ENCODE measurements around the gene COL26A1.

Gene COL26A1

DNA sequence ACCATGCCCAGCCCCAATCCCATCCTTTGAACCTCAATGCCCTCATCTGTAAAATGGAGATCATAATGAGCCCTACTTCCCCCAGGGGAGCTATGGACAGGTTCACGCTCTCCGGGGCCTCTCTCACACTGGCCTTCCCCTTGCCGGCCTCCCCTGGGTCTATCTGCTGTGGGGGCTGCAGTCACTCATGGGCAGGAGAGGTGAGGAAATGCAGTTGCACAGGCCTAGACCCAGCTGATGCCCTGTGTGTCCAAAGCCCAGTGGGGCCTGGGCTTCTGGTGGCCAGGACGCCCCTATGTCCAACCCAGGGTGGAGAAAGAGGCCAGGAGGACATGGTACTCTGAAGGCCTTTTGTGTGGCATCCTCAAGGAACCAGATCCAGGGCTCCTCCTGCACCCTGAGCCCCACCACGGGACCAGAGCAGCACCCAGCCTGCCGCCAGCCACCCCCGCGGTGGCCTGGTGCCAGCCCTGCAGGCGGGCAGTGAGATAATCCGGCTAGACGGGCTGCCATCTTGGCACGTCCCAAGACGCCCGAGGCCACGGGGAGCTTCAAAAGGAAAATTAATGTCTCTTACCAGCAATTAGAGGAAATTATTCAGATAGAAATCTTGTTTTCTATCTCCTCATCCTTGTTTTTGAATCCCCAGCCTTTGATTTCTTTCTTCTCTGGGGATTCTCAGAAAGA is 227.4 kb downstream of the COL26A1 start:
- Histone ChIP-seq H3K36me3 (ENCODE audit: control insufficient read depth, insufficient read depth, low read length) (no peaks in the 10 kb centered on the region), H3K27ac (ENCODE audit: low read depth, low read length, severe bottlenecking) (no peak overlapping the region), H3K4me3 (ENCODE audit: extremely low read depth, insufficient read depth, low read length, poor library complexity, severe bottlenecking) (no peak overlapping the region), H3K9me3 (ENCODE audit: control insufficient read depth, low read length) (no peaks in the 10 kb centered on the region), H3K4me1 (ENCODE audit: control insufficient read depth, insufficient read depth, low read length, poor library complexity, severe bottlenecking) (no peaks in the 10 kb centered on the region)
- WGBS, 2 experiments (ENCODE audit: insufficient coverage in 2 of 2): 80 to 83% methylated on average over 7 to 12 of the region's 15 CpGs

GRCh38 chr7:101590663-101591435 is 228.2 kb downstream of the COL26A1 start:
- 90 to 92% methylated on average over 14 to 18 of the region's 18 CpGs for WGBS, 2 experiments (ENCODE audit: insufficient coverage in 2 of 2)
- Histone ChIP-seq H3K36me3 (ENCODE audit: control insufficient read depth, insufficient read depth, low read length) (no peaks in the 10 kb centered on the region), H3K4me3 (ENCODE audit: extremely low read depth, insufficient read depth, low read length, poor library complexity, severe bottlenecking) (no peak overlapping the region), H3K9me3 (ENCODE audit: control insufficient read depth, low read length) (no peaks in the 10 kb centered on the region), H3K27ac (ENCODE audit: low read depth, low read length, severe bottlenecking) (no peak overlapping the region), H3K4me1 (ENCODE audit: control insufficient read depth, insufficient read depth, low read length, poor library complexity, severe bottlenecking) (no peaks in the 10 kb centered on the region)

GRCh38 chr7:101591504-101591903 is 228.8 kb downstream of the COL26A1 start:
- Histone ChIP-seq H3K27ac (ENCODE audit: low read depth, low read length, severe bottlenecking) (no peak overlapping the region), H3K9me3 (ENCODE audit: control insufficient read depth, low read length) (no peaks in the 10 kb centered on the region), H3K4me3 (ENCODE audit: extremely low read depth, insufficient read depth, low read length, poor library complexity, severe bottlenecking) (no peak overlapping the region), H3K4me1 (ENCODE audit: control insufficient read depth, insufficient read depth, low read length, poor library complexity, severe bottlenecking) (no peaks in the 10 kb centered on the region), H3K36me3 (ENCODE audit: control insufficient read depth, insufficient read depth, low read length) (no peaks in the 10 kb centered on the region)
- WGBS, 2 experiments (ENCODE audit: insufficient coverage in 2 of 2): 93 to 100% methylated on average over 1 to 2 of the region's 2 CpGs

DNA sequence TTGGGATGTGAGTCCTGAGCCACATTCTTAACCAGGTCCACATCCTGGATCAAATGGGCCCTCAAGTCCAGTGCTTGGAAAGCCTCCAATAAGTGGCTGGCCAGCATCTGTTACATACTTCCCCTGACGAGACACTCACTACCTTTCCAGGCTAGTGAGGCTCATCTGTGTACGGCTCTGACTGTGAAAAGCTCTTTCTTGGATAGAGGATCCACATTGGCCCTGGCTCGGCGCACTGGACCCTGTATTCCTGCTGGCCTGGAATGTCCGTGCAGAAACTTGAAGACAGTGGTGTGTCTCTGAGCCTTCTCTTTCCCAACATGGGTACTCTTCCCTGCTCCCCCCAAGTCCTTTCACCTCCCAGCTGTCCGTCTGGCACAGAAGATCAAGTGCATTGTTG is 230.9 kb downstream of the COL26A1 start:
- no peaks in the 10 kb centered on the region for H3K36me3 ChIP-seq (ENCODE audit: control insufficient read depth, insufficient read depth, low read length)
- H3K27ac ChIP-seq (ENCODE audit: low read depth, low read length, severe bottlenecking): no peak overlapping the region
- H3K4me3 ChIP-seq (ENCODE audit: extremely low read depth, insufficient read depth, low read length, poor library complexity, severe bottlenecking): no peak overlapping the region
- H3K4me1 ChIP-seq (ENCODE audit: control insufficient read depth, insufficient read depth, low read length, poor library complexity, severe bottlenecking): peaks cover 1% of the 10 kb centered on the region
- H3K9me3 ChIP-seq (ENCODE audit: control insufficient read depth, low read length): no peaks in the 10 kb centered on the region
- WGBS, 2 experiments (ENCODE audit: insufficient coverage in 2 of 2): 88 to 98% methylated on average over 5 of the region's 6 CpGs

DNA sequence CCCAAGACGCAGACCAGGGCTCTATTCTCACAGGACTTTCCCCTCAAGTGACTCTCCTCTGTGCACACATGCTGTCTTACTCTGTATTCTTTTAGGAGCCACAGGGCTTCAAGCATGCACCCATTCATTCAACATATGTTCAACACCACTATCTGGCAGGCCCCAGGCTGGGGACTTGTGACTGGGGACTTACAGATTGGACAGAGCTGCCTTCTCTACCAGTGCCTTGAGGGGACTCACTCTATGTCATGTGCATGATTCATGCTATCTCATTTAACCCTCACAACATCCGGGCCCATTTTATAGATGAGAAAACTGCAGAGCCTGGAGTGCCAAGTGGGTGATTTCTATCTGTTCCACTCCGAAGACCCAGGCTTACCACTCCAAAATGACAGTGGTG is 232.1 kb downstream of the COL26A1 start:
- Histone ChIP-seq H3K4me1 (ENCODE audit: control insufficient read depth, insufficient read depth, low read length, poor library complexity, severe bottlenecking) (peaks cover 8% of the 10 kb centered on the region), H3K9me3 (ENCODE audit: control insufficient read depth, low read length) (no peaks in the 10 kb centered on the region), H3K27ac (ENCODE audit: low read depth, low read length, severe bottlenecking) (no peak overlapping the region), H3K4me3 (ENCODE audit: extremely low read depth, insufficient read depth, low read length, poor library complexity, severe bottlenecking) (no peak overlapping the region), H3K36me3 (ENCODE audit: control insufficient read depth, insufficient read depth, low read length) (no peaks in the 10 kb centered on the region)
- 90 to 100% methylated on average over 2 of the region's 3 CpGs for WGBS, 2 experiments (ENCODE audit: insufficient coverage in 2 of 2)

- Histone ChIP-seq H3K4me3 (ENCODE audit: extremely low read depth, insufficient read depth, low read length, poor library complexity, severe bottlenecking) (no peak overlapping the region), H3K36me3 (ENCODE audit: control insufficient read depth, insufficient read depth, low read length) (no peaks in the 10 kb centered on the region), H3K4me1 (ENCODE audit: control insufficient read depth, insufficient read depth, low read length, poor library complexity, severe bottlenecking) (peaks cover 10% of the 10 kb centered on the region), H3K9me3 (ENCODE audit: control insufficient read depth, low read length) (no peaks in the 10 kb centered on the region), H3K27ac (ENCODE audit: low read depth, low read length, severe bottlenecking) (no peak overlapping the region)
- 100% methylated on average over 1 of the region's 1 CpG; no CpG with 5 or more reads in 1 of the 2 experiments for WGBS, 2 experiments (ENCODE audit: insufficient coverage in 2 of 2)
These were observed 232.6 kb downstream of the COL26A1 start for GRCh38 chr7:101595246-101595645.

GRCh38 chr7:101595766-101596537 is 233.3 kb downstream of the COL26A1 start:
- Histone ChIP-seq H3K36me3 (ENCODE audit: control insufficient read depth, insufficient read depth, low read length) (no peaks in the 10 kb centered on the region), H3K27ac (ENCODE audit: low read depth, low read length, severe bottlenecking) (no peak overlapping the region), H3K4me3 (ENCODE audit: extremely low read depth, insufficient read depth, low read length, poor library complexity, severe bottlenecking) (no peak overlapping the region), H3K9me3 (ENCODE audit: control insufficient read depth, low read length) (no peaks in the 10 kb centered on the region), H3K4me1 (ENCODE audit: control insufficient read depth, insufficient read depth, low read length, poor library complexity, severe bottlenecking) (peaks cover 10% of the 10 kb centered on the region)
- 73 to 95% methylated on average over 2 to 3 of the region's 4 CpGs for WGBS, 2 experiments (ENCODE audit: insufficient coverage in 2 of 2)

- no peaks in the 10 kb centered on the region for H3K36me3 ChIP-seq (ENCODE audit: control insufficient read depth, insufficient read depth, low read length)
- H3K27ac ChIP-seq (ENCODE audit: low read depth, low read length, severe bottlenecking): no peak overlapping the region
- H3K9me3 ChIP-seq (ENCODE audit: control insufficient read depth, low read length): no peaks in the 10 kb centered on the region
- H3K4me3 ChIP-seq (ENCODE audit: extremely low read depth, insufficient read depth, low read length, poor library complexity, severe bottlenecking): no peak overlapping the region
- H3K4me1 ChIP-seq (ENCODE audit: control insufficient read depth, insufficient read depth, low read length, poor library complexity, severe bottlenecking): peaks cover 10% of the 10 kb centered on the region
- 75 to 100% methylated on average over 1 of the region's 1 CpG for WGBS, 2 experiments (ENCODE audit: insufficient coverage in 2 of 2)
These were observed 234.2 kb downstream of the COL26A1 start for GRCh38 chr7:101596898-101597297.

- Histone ChIP-seq H3K9me3 (ENCODE audit: control insufficient read depth, low read length) (no peaks in the 10 kb centered on the region), H3K4me3 (ENCODE audit: extremely low read depth, insufficient read depth, low read length, poor library complexity, severe bottlenecking) (no peak overlapping the region), H3K27ac (ENCODE audit: low read depth, low read length, severe bottlenecking) (no peak overlapping the region), H3K36me3 (ENCODE audit: control insufficient read depth, insufficient read depth, low read length) (no peaks in the 10 kb centered on the region), H3K4me1 (ENCODE audit: control insufficient read depth, insufficient read depth, low read length, poor library complexity, severe bottlenecking) (peaks cover 15% of the 10 kb centered on the region)
- WGBS, 2 experiments (ENCODE audit: insufficient coverage in 2 of 2): 89 to 90% methylated on average over 6 of the region's 6 CpGs
These were observed 235.3 kb downstream of the COL26A1 start for GRCh38 chr7:101597941-101598340.

DNA sequence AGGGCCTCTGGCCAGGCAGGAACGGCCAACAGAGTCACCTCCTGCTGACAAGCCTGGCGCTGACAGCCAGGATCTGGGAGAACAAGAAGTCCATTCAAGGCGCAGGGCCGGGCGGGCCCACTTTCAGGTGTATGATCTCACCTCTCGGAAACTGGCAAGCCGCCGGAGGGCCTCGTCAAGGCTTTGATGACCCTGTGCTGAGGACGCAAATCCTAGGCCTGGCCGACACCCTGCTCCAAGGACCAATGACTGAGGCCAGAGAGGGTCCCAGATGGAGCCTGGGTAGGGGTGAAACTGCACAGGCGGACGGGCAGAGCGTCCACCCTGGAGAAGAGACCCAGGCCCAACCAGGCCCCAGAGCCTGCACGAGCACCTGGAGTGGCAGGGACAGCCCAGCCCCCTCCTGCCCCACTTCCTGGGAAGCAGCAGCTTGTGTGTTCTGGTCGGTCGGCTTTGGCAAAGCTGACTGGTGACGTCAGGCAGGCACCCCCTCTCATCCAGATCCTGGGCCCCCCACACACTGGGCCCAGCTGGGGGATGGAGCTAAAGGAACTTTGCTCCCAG is 235.8 kb downstream of the COL26A1 start:
- H3K4me3 ChIP-seq (ENCODE audit: extremely low read depth, insufficient read depth, low read length, poor library complexity, severe bottlenecking): no peak overlapping the region
- WGBS, 2 experiments (ENCODE audit: insufficient coverage in 2 of 2): 93 to 94% methylated on average over 10 to 18 of the region's 18 CpGs
- peaks cover 18% of the 10 kb centered on the region for H3K4me1 ChIP-seq (ENCODE audit: control insufficient read depth, insufficient read depth, low read length, poor library complexity, severe bottlenecking)
- no peaks in the 10 kb centered on the region for H3K9me3 ChIP-seq (ENCODE audit: control insufficient read depth, low read length)
- no peak overlapping the region for H3K27ac ChIP-seq (ENCODE audit: low read depth, low read length, severe bottlenecking)
- H3K36me3 ChIP-seq (ENCODE audit: control insufficient read depth, insufficient read depth, low read length): no peaks in the 10 kb centered on the region

Data from mesodermal cell (in vitro differentiated cells).